HepG2 (cell line): Measurements from ENCODE around the gene ICAM3. TPM values are rescaled to one million over a fixed set of nuclear protein-coding genes. Genes with fewer than 3 reads are reported as not detected.
A peak's percentile ranks its signal among the peaks of the same experiment; 100 is the strongest.

Source experiments
- ASH2L ChIP-seq: fragments of 300-600, 200-600 bp; sonication (generic); IDR thresholded peaks from 2 replicates; pipeline ENCODE4 v1.7.0; 2017; ENCODE audit warnings: low read depth, mild to moderate bottlenecking, moderate library complexity, mixed read lengths, low read length; ENCODE audit not compliant: insufficient read length
- CEBPG ChIP-seq: IDR thresholded peaks from 2 replicates; pipeline ENCODE4 v1.6.1; 2016
- CHD4 ChIP-seq: fragments of 200-600 bp; sonication (generic); IDR thresholded peaks from 2 replicates; pipeline ENCODE4 v1.7.0; 2017; ENCODE audit warnings: mild to moderate bottlenecking, low read length, borderline replicate concordance
- CREB1 ChIP-seq, 2 experiments: fragments of 450-650 bp in 1 of 2; IDR thresholded peaks; 2 replicates each; pipeline ENCODE4 v1.6.1; 2016 to 2017; ENCODE audit warnings: control low read depth in 1 of 2, mild to moderate bottlenecking in 1 of 2, missing compliant biosample characterization in 1 of 2, missing genetic modification characterization in 1 of 2
- ELF4 ChIP-seq: sonication (generic); formaldehyde crosslinking; IDR thresholded peaks from 2 replicates; pipeline ENCODE4 v1.5.0; 2020; ENCODE audit warnings: missing genetic modification reagents, mild to moderate bottlenecking, moderate library complexity, borderline replicate concordance
- FOXJ3 ChIP-seq: sonication (generic); formaldehyde crosslinking; IDR thresholded peaks from 2 replicates; pipeline ENCODE4 v1.4.0; 2020; ENCODE audit warnings: missing genetic modification reagents, mild to moderate bottlenecking, borderline replicate concordance
- GFI1 ChIP-seq: sonication (generic); formaldehyde crosslinking; IDR thresholded peaks from 2 replicates; pipeline ENCODE4 v1.5.0; 2020; ENCODE audit warnings: missing genetic modification reagents, mild to moderate bottlenecking, borderline replicate concordance
- GTF3A ChIP-seq: sonication (generic); formaldehyde crosslinking; conservative IDR thresholded peaks from 2 replicates; pipeline ENCODE4 v1.4.0; 2020; ENCODE audit warnings: mild to moderate bottlenecking, missing genetic modification reagents
- IKZF1 ChIP-seq: fragments of 450-650 bp; IDR thresholded peaks from 2 replicates; pipeline ENCODE4 v1.7.1; 2016
- JUNB ChIP-seq: sonication (generic); formaldehyde crosslinking; IDR thresholded peaks from 2 replicates; pipeline ENCODE4 v1.8.0; 2022; ENCODE audit warnings: missing genetic modification reagents, mild to moderate bottlenecking, borderline replicate concordance
- KDM1A ChIP-seq: IDR thresholded peaks from 2 replicates; pipeline ENCODE4 v1.6.1; 2016; ENCODE audit warnings: missing compliant biosample characterization
- KLF15 ChIP-seq: sonication (generic); formaldehyde crosslinking; IDR thresholded peaks from 2 replicates; pipeline ENCODE4 v1.8.1; 2023; ENCODE audit warnings: borderline replicate concordance, mild to moderate bottlenecking, inconsistent platforms, missing genetic modification reagents, mixed read lengths
- MTA3 ChIP-seq: sonication (generic); formaldehyde crosslinking; IDR thresholded peaks from 2 replicates; pipeline ENCODE4 v1.4.0; 2020; ENCODE audit warnings: missing genetic modification reagents
- MXI1 ChIP-seq: IDR thresholded peaks from 3 replicates; pipeline ENCODE4 v1.6.1; 2012; ENCODE audit warnings: low read depth, low read length, inconsistent platforms, borderline replicate concordance
- PHF5A ChIP-seq: IDR thresholded peaks from one replicate; pipeline ENCODE4 v1.6.1; 2018; ENCODE audit warnings: low read depth, missing genetic modification reagents; ENCODE audit not compliant: unreplicated experiment
- PLRG1 ChIP-seq: fragments of 450-650 bp; conservative IDR thresholded peaks from 2 replicates; pipeline ENCODE4 v1.6.1; 2016
- PTBP1 ChIP-seq: fragments of 200-400 bp; formaldehyde crosslinking; IDR thresholded peaks from 2 replicates; pipeline ENCODE4 v1.6.1; 2018; ENCODE audit warnings: low read length, low read depth; ENCODE audit not compliant: poor library complexity, severe bottlenecking
- RARG ChIP-seq: sonication (generic); formaldehyde crosslinking; IDR thresholded peaks from 2 replicates; pipeline ENCODE4 v1.4.0; 2020; ENCODE audit warnings: low read depth, mild to moderate bottlenecking, missing genetic modification reagents
- TERF1 ChIP-seq: sonication (generic); formaldehyde crosslinking; IDR thresholded peaks from 2 replicates; pipeline ENCODE4 v1.8.0; 2022; ENCODE audit warnings: mild to moderate bottlenecking, missing genetic modification reagents, moderate library complexity
- ZBTB25 ChIP-seq: IDR thresholded peaks from 2 replicates; pipeline ENCODE4 v1.6.1; 2018; ENCODE audit warnings: missing genetic modification reagents
- ZNF333 ChIP-seq: sonication (generic); formaldehyde crosslinking; IDR thresholded peaks from 2 replicates; pipeline ENCODE4 v1.4.0; 2020; ENCODE audit warnings: mild to moderate bottlenecking, missing genetic modification reagents, borderline replicate concordance
- ZNF768 ChIP-seq: sonication (generic); formaldehyde crosslinking; IDR thresholded peaks from 2 replicates; pipeline ENCODE4 v1.4.0; 2020; ENCODE audit warnings: missing genetic modification reagents
- ZNF772 ChIP-seq: sonication (generic); formaldehyde crosslinking; IDR thresholded peaks from 2 replicates; pipeline ENCODE4 v1.5.0; 2020; ENCODE audit warnings: mild to moderate bottlenecking, missing genetic modification reagents
- polyA plus RNA-seq, 8 experiments: library from polyadenylated mRNA; depleted of rRNA in 3 of 8; stranded (reverse) in 7 of 8; unstranded in 1 of 8; fragments of >200 nt; fragmentation: Illumina TruSeq in 4 of 8; extraction: Trizol in 4 of 8; gene quantifications; 2 replicates each; pipeline versions ENCODE4 v1.2.1 to v1.2.3, GENCODE V29; 2011 to 2016; ENCODE audit warnings: low read depth in 4 of 8, missing spikeins in 1 of 8, mixed read lengths in 1 of 8; ENCODE audit not compliant: insufficient read depth in 1 of 8
- total RNA-seq, 5 experiments: library from RNA; depleted of rRNA; stranded (reverse); fragments of >200 nt; fragmentation: Illumina TruSeq; extraction: Trizol; gene quantifications; 2 replicates each; pipeline ENCODE4 v1.2.3, GENCODE V29; 2016; ENCODE audit warnings: low read depth in 1 of 5
- TF ChIP-seq, protein P1 (sequence below): sonication (generic); formaldehyde crosslinking; IDR thresholded peaks from 2 replicates; pipeline ENCODE4 v1.4.0; 2020; ENCODE audit warnings: missing genetic modification reagents, borderline replicate concordance
- TF ChIP-seq, protein P2 (sequence below): IDR thresholded peaks from 2 replicates; pipeline ENCODE4 v1.6.1; 2016; ENCODE audit warnings: low read depth, borderline replicate concordance

ICAM3 gene
- total and polyA plus RNA-seq, 2 of the 13 experiments (the other 11 are each of a cell fraction or from before 2014, with no cell fraction given): 14.1 to 21.0 TPM

DNA sequence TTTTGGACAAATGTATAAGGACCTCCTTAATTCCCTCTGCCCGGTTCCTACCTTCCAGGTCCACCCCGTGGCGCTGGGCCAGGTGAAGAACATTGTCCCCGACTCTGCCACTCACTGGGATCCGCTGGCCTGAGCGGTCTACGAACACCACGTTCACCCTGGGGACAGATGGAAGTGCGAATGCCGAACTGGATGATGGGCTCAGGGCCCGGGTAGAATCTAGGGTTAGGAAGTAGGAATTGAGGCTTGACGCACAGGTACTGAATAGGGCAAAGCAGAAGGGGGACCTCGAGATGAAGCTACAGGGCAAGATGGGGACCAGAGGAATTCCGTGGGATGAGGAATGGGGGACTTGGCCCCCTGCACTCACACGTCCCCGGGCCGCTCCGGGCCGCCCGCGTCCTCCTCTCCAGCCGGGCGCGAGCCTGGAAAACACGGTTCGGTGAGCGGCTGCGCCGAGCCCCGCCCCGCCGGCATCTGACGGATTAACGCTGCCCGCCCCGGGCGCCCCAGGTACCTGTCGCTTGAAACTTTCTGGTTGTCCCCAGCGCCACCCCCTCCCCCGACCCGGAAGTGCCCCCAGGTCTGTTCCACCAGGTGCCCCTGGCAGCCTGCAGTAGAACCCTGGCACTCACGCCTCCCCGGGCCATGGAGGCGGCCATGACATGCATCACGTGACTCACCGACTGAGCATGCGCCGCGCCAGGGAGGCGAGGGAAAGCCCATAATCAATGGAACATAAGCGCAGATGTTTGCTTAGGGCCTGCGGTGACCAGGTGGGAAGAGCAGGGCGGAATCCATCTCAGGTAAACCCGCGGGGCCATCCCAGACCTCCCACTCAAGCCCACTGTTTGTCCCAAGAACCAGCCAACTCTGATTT is 23.8 kb downstream of the ICAM3 start, which contains the start of gene FDX2 (continued):
- TF ChIP-seq, protein P1, sequence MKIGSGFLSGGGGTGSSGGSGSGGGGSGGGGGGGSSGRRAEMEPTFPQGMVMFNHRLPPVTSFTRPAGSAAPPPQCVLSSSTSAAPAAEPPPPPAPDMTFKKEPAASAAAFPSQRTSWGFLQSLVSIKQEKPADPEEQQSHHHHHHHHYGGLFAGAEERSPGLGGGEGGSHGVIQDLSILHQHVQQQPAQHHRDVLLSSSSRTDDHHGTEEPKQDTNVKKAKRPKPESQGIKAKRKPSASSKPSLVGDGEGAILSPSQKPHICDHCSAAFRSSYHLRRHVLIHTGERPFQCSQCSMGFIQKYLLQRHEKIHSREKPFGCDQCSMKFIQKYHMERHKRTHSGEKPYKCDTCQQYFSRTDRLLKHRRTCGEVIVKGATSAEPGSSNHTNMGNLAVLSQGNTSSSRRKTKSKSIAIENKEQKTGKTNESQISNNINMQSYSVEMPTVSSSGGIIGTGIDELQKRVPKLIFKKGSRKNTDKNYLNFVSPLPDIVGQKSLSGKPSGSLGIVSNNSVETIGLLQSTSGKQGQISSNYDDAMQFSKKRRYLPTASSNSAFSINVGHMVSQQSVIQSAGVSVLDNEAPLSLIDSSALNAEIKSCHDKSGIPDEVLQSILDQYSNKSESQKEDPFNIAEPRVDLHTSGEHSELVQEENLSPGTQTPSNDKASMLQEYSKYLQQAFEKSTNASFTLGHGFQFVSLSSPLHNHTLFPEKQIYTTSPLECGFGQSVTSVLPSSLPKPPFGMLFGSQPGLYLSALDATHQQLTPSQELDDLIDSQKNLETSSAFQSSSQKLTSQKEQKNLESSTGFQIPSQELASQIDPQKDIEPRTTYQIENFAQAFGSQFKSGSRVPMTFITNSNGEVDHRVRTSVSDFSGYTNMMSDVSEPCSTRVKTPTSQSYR (CRISPR knock-in tag): peak; percentile 50; the same call in 1 of the 2 replicates
- TF ChIP-seq GTF3A (CRISPR knock-in tag) (0 out of 2 replicates have a peak, but pooled peaks have one; percentile 54), CREB1 (IDR thresholded peaks at IDR 0.05) (0 out of 2 replicates have a peak, but pooled peaks have one; percentile 13), CREB1 (CRISPR knock-in tag; IDR thresholded peaks at IDR 0.05) (no peak), ELF4 (CRISPR knock-in tag) (no peak), TERF1 (no peak), PLRG1 (no peak), CHD4 (no peak), MXI1 (peak; percentile 100), RARG (no peak), MTA3 (CRISPR knock-in tag) (no peak), ZNF772 (CRISPR knock-in tag) (0 out of 2 replicates have a peak, but pooled peaks have one; percentile 34), ASH2L (peak; percentile 94), PHF5A (CRISPR knock-in tag) (no peak), KDM1A (no peak), ZNF768 (CRISPR knock-in tag) (no peak; the same call in 1 of the 2 replicates), ZBTB25 (CRISPR knock-in tag) (peak; percentile 77; the same call in 1 of the 2 replicates), ZNF333 (CRISPR knock-in tag) (no peak), IKZF1 (no peak), JUNB (CRISPR knock-in tag) (no peak), CEBPG (CRISPR knock-in tag) (no peak), GFI1 (peak; percentile 33; the same call in 1 of the 2 replicates), FOXJ3 (CRISPR knock-in tag) (no peak), PTBP1 (no peak), KLF15 (CRISPR knock-in tag) (no peak)
- TF ChIP-seq, protein P2, sequence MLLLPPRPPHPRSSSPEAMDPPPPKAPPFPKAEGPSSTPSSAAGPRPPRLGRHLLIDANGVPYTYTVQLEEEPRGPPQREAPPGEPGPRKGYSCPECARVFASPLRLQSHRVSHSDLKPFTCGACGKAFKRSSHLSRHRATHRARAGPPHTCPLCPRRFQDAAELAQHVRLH (CRISPR knock-in tag): peak; percentile 49; the same call in 1 of the 2 replicates
